Endothelial cell of umbilical vein (primary cell): ENCODE measurements around the gene MCM9. TPM values are rescaled to one million over a fixed set of nuclear protein-coding genes. Genes with fewer than 3 reads are reported as not detected.

ENCODE experiments used
- BruUV-seq: library from RNA; stranded (reverse); fragments of 400-500 nt; replicated peaks from 2 replicates; lab custom pipeline; 2021; lab: Mats Ljungman, UMichigan
- CTCF ChIA-PET: fragments of 300-600, 350-600 bp; sonication (Branson Sonifier 250); formaldehyde crosslinking; loops from one replicate; lab custom pipeline; 2021; ENCODE audit warnings: antibody characterized with exemption, inconsistent platforms; lab: Charles Lee
- POLR2A ChIA-PET: fragments of 300-600, 350-600 bp; sonication (Branson Sonifier 250); formaldehyde crosslinking; loops from one replicate; lab custom pipeline; 2021; ENCODE audit warnings: antibody characterized with exemption, inconsistent platforms; lab: Charles Lee
- DNase-seq: peaks from one replicate; pipeline ENCODE4 v3.0.0-alpha.2; 2011; ENCODE audit warnings: low read depth, low spot score
- FAIRE-seq: peaks from 2 replicates; lab custom pipeline; 2011; peaks lifted over from hg19 to GRCh38; lab: Jason Lieb, UNC
- H2AFZ ChIP-seq: 2 replicates; pipeline ENCODE4 v1.6.0; 2012; ENCODE audit warnings: low read depth, low read length, control low read depth, inconsistent platforms
- H3K27ac ChIP-seq: 2 replicates; pipeline ENCODE4 v1.5.1; 2011; ENCODE audit warnings: low read depth, mild to moderate bottlenecking, control low read depth, low read length, moderate library complexity; ENCODE audit not compliant: insufficient read depth
- H3K27me3 ChIP-seq, 2 experiments: 2 replicates each; pipeline versions ENCODE4 v1.6.0 to v1.6.1; 2011; ENCODE audit warnings: low read length in 2 of 2, mixed read lengths in 1 of 2; ENCODE audit not compliant: control insufficient read depth in 2 of 2, insufficient read depth in 2 of 2
- H3K36me3 ChIP-seq, 2 experiments: 2 replicates in 1 of 2; 3 replicates in 1 of 2; pipeline ENCODE4 v1.5.1; 2011; ENCODE audit warnings: low read length in 2 of 2, mild to moderate bottlenecking in 1 of 2, moderate library complexity in 1 of 2; ENCODE audit not compliant: control insufficient read depth in 2 of 2, insufficient read depth in 2 of 2; ENCODE audit errors: extremely low read depth in 1 of 2
- H3K4me1 ChIP-seq: 3 replicates; pipeline ENCODE4 v1.5.1; 2011; ENCODE audit warnings: mild to moderate bottlenecking, low read length; ENCODE audit not compliant: control insufficient read depth, insufficient read depth; ENCODE audit errors: extremely low read depth
- H3K4me2 ChIP-seq: 2 replicates; pipeline ENCODE4 v1.6.1; 2011; ENCODE audit warnings: low read length, control low read depth, mixed read lengths; ENCODE audit not compliant: insufficient read depth
- H3K4me3 ChIP-seq, 3 experiments: fragments of 200-600 bp in 1 of 3; sonication (generic), shearing (Covaris generic) in 1 of 3; replicated peaks in 1 of 3; 2 replicates each; pipeline ENCODE4 v1.5.1; 2011 to 2016; ENCODE audit warnings: control low read depth in 3 of 3, low read length in 3 of 3, mild to moderate bottlenecking in 2 of 3, inconsistent platforms in 1 of 3, low read depth in 1 of 3, moderate library complexity in 1 of 3; ENCODE audit not compliant: insufficient read depth in 1 of 3
- H3K79me2 ChIP-seq: 2 replicates; pipeline ENCODE4 v1.6.0; 2012; ENCODE audit warnings: low read length, inconsistent platforms; ENCODE audit not compliant: control insufficient read depth, insufficient read depth
- H3K9ac ChIP-seq: replicated peaks from 2 replicates; pipeline ENCODE3; 2011; ENCODE audit warnings: low read length, control low read depth; ENCODE audit not compliant: insufficient read depth; ENCODE audit errors: extremely low read depth
- H3K9me1 ChIP-seq: replicated peaks from 3 replicates; pipeline ENCODE4 v1.6.0; 2011; ENCODE audit warnings: mild to moderate bottlenecking, low read length; ENCODE audit not compliant: control insufficient read depth, insufficient read depth; ENCODE audit errors: extremely low read depth
- H3K9me3 ChIP-seq: replicated peaks from 2 replicates; pipeline ENCODE4 v1.5.1; 2012; ENCODE audit warnings: low read length, inconsistent platforms; ENCODE audit not compliant: control insufficient read depth, insufficient read depth
- H4K20me1 ChIP-seq: replicated peaks from 2 replicates; pipeline ENCODE3; 2011; ENCODE audit warnings: mild to moderate bottlenecking, low read length; ENCODE audit not compliant: control insufficient read depth, insufficient read depth; ENCODE audit errors: extremely low read depth
- CTCF ChIP-seq, 2 donors: IDR thresholded peaks; 1 replicate in 1 of 2; 2 replicates in 1 of 2; pipeline ENCODE4 v1.5.1; 2011; ENCODE audit warnings: low read length in 2 of 2, mild to moderate bottlenecking in 2 of 2, moderate library complexity in 2 of 2, control low read depth in 1 of 2, inconsistent platforms in 1 of 2, low read depth in 1 of 2; ENCODE audit not compliant: insufficient read depth in 1 of 2; ENCODE audit errors: extremely low read depth in 1 of 2
- EZH2 ChIP-seq: IDR thresholded peaks from 2 replicates; pipeline ENCODE4 v1.6.1; 2012; ENCODE audit warnings: borderline replicate concordance, low read depth, mild to moderate bottlenecking, moderate library complexity, low read length, inconsistent platforms; ENCODE audit not compliant: severe bottlenecking
- FOS ChIP-seq: IDR thresholded peaks from 2 replicates; pipeline ENCODE4 v1.6.1; 2011; ENCODE audit warnings: mild to moderate bottlenecking, low read length, moderate library complexity, borderline replicate concordance; ENCODE audit not compliant: insufficient read depth
- GATA2 ChIP-seq: IDR thresholded peaks from 2 replicates; pipeline ENCODE4 v1.7.0; 2011; ENCODE audit warnings: low read depth, mild to moderate bottlenecking, moderate library complexity, mixed read lengths, low read length; ENCODE audit not compliant: insufficient read length, insufficient read depth
- JUN ChIP-seq: IDR thresholded peaks from 2 replicates; pipeline ENCODE4 v1.6.1; 2011; ENCODE audit warnings: borderline replicate concordance, low read depth; ENCODE audit not compliant: insufficient read length, insufficient read depth
- MYC ChIP-seq: IDR thresholded peaks from one replicate; pipeline ENCODE4 v1.6.1; 2011; ENCODE audit warnings: mild to moderate bottlenecking, low read depth, low read length
- POLR2A ChIP-seq: IDR thresholded peaks from 2 replicates; pipeline ENCODE4 v1.6.1; 2012; ENCODE audit warnings: low read depth, mild to moderate bottlenecking, control low read depth, low read length
- POLR2AphosphoS5 ChIP-seq: IDR thresholded peaks from 2 replicates; pipeline ENCODE4 v1.6.1; 2012; ENCODE audit warnings: low read depth, mild to moderate bottlenecking, control low read depth, low read length, moderate library complexity; ENCODE audit not compliant: insufficient read depth
- dilution Hi-C: fragments of 300-500 bp; cut with MboI; formaldehyde crosslinking; loops from one replicate; pipeline ENCODE4 v1.15.0; 2019; ENCODE audit warnings: low sequenced_read_pairs; ENCODE audit not compliant: extremely low pct_ligation_motif_present
- intact Hi-C: fragments of 100-400 bp; cut with micrococcal nuclease; formaldehyde crosslinking; loops from one replicate; pipeline ENCODE4 v1.10.0; 2022
- polyA plus RNA-seq, 4 experiments: library from polyadenylated mRNA; depleted of rRNA in 3 of 4; stranded (reverse) in 3 of 4; unstranded in 1 of 4; fragments of >200 nt; gene quantifications; 2 replicates each; pipeline versions ENCODE4 v1.2.1 to v1.2.3, GENCODE V29; 2011 to 2012; ENCODE audit warnings: missing spikeins in 1 of 4
- total RNA-seq: library from RNA; stranded (reverse); gene quantifications from 2 replicates; pipeline ENCODE4 v1.2.3, GENCODE V29; 2021
- TF ChIP-seq, protein P1 (sequence below): IDR thresholded peaks from 2 replicates; pipeline ENCODE4 v1.6.1; 2011; ENCODE audit not compliant: insufficient read depth, insufficient read length

Gene MCM9
- total and polyA plus RNA-seq, 2 donors (not counting 3 experiments of a cell fraction or from before 2014, with no cell fraction given), result 2.0 to 14.1 TPM

DNA sequence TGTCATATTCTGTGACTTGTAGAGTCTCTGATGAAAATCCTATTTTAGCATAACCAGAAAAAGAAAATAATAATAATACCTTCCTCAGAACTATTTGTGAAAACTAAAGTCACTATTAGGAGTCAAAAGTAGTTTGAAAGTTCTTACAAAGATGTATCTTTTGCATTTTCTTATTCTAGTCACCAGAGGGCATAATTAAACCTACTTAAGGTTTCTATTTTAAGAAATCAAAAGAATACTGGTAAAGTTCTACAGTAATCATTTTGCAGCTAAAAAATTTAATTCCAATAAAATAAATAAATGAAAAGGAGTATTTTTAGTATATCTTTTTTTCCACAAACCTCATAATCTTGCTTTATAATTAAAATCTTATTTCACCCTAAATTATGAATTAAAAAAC lies 28.0 kb upstream of the MCM9 start:
- dilution Hi-C loops, result no loop called here

More for the DNA sequence above, 28.0 kb upstream of the MCM9 start:
- no peak overlapping the region for H2AFZ ChIP-seq
- H3K27ac ChIP-seq, result no peak overlapping the region
- no peak overlapping the region for H3K4me2 ChIP-seq
- POLR2A ChIA-PET, result no interaction called here
- intact Hi-C loops, result loop anchor here (1.0 kb wide), 1 partner anchor 147 kb away; no protein-coding TSS in a partner anchor
- no peaks in the 10 kb centered on the region for H3K9me1 ChIP-seq
- CTCF ChIA-PET, result interaction anchor here (0.7 to 12.7 kb wide), 12 partner anchors 9 to 681 kb away, joined by 3 to 410 read pairs (median 4); partner anchors contain the start of gene FAM184A
- no peak for TF ChIP-seq CTCF (IDR thresholded peaks at IDR 0.05; ENCODE audit: extremely low read depth in 1 of 2, insufficient read depth in 1 of 2, low read depth in 1 of 2, low read length in 2 of 2)
- TF ChIP-seq, protein P1, sequence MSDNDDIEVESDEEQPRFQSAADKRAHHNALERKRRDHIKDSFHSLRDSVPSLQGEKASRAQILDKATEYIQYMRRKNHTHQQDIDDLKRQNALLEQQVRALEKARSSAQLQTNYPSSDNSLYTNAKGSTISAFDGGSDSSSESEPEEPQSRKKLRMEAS, result no peak
- no peak for TF ChIP-seq POLR2A
- TF ChIP-seq MYC, result no peak
- TF ChIP-seq EZH2, result no peak
- no peak for TF ChIP-seq JUN
- TF ChIP-seq FOS, result no peak
- TF ChIP-seq POLR2AphosphoS5, result no peak
- TF ChIP-seq GATA2, result no peak
- no peaks in the 10 kb centered on the region for H3K36me3 ChIP-seq
- peak; percentile 5 for DNase-seq
- FAIRE-seq, result peak; percentile 61
- H3K79me2 ChIP-seq, result no peaks in the 10 kb centered on the region
- BruUV-seq, result no TSS peak
- no peaks in the 10 kb centered on the region for H3K4me1 ChIP-seq
- H3K27me3 ChIP-seq, result no peaks in the 10 kb centered on the region
- H3K9ac ChIP-seq, result no peak overlapping the region
- H3K9me3 ChIP-seq, result no peaks in the 10 kb centered on the region
- no peaks in the 10 kb centered on the region for H4K20me1 ChIP-seq
- no peak overlapping the region for H3K4me3 ChIP-seq
